C4-2B (cell line): ENCODE data around the gene IL6ST.

Experiments
- H3K27ac ChIP-seq: fragments of 450-650 bp; 2 replicates; pipeline ENCODE4 v1.5.1; 2017
- CTCF ChIP-seq: fragments of 450-650 bp; conservative IDR thresholded peaks from 2 replicates; pipeline ENCODE4 v1.5.1; 2017; ENCODE audit warnings: mild to moderate bottlenecking
- ZFX ChIP-seq: fragments of 450-650 bp; IDR thresholded peaks from 2 replicates; pipeline ENCODE4 v1.6.1; 2017

Gene IL6ST

GRCh38 chr5:55921617-55922016 is 73.1 kb downstream of the IL6ST start:
- no peak overlapping the region for H3K27ac ChIP-seq

DNA sequence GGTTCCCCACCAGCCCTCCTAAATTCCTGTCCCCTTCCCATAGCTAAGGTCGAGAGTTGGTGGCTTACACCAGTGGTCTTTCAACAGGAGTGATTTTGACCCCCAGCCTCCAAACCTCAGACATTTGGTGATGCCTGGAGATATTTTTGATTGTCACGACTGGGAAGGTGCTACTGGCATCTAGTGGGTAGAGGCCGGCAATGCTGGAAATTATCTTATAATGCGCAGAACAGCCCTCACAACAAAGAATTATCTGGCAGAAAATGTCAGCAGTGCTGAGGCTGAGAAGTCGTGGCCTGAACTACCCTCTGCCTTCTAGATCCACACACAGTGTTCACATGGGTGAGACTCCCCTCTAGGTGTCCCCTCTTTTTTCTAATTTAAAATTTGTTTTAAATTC is 74.0 kb downstream of the IL6ST start:
- H3K27ac ChIP-seq, result no peak overlapping the region
- TF ChIP-seq ZFX (no peak), CTCF (no peak; the same call in 1 of the 2 replicates)

More at GRCh38 chr5:55921617-55922016, 73.1 kb downstream of the IL6ST start:
- TF ChIP-seq CTCF (no peak), ZFX (no peak)

GRCh38 chr5:55919625-55920024 is 75.1 kb downstream of the IL6ST start:
- no peak overlapping the region for H3K27ac ChIP-seq
- TF ChIP-seq ZFX (no peak), CTCF (no peak)

GRCh38 chr5:55918087-55919035 is 76.4 kb downstream of the IL6ST start:
- no peak overlapping the region for H3K27ac ChIP-seq
- TF ChIP-seq CTCF, result no peak
- TF ChIP-seq ZFX, result no peak

GRCh38 chr5:55917402-55918086 is 77.2 kb downstream of the IL6ST start:
- H3K27ac ChIP-seq, result no peak overlapping the region
- TF ChIP-seq CTCF (no peak), ZFX (no peak)

DNA sequence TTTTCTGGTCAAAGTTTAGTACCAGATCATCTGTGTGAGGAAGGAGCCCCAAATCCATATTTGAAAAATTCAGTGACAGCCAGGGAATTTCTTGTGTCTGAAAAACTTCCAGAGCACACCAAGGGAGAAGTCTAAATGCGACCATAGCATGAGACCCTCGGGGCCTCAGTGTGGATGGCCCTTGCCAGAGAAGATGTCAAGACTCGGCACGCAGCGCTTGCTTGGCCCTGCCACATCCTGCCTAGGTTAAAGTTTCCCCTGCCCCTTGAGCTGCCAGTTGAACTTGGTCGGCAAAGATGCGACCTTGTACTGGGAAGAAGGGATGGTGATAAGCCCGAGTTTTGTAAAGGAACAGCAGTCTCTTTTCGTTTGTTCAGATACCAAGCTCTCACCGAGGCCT is 77.8 kb downstream of the IL6ST start:
- TF ChIP-seq CTCF (no peak), ZFX (no peak)
- H3K27ac ChIP-seq, result no peak overlapping the region

DNA sequence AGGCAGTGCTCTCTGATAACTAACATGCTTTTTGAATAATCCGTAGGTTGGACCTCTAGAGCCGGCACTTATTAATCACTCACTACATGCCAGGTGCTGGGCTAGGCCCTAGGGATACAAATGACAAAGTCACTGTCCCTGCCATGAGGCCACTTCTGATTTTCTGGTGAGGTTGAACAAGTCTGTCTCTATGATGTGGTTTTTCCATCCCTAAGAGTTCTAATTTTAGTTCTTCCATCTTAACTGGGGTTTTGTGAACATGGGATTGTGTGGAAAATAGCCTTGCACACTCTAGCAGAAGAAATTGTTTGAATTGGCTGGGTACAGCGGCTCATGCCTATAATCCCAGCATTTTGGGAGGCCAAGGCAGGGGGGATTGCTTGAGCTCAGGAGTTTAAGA is 79.0 kb downstream of the IL6ST start:
- H3K27ac ChIP-seq, result no peak overlapping the region
- TF ChIP-seq CTCF, result no peak
- no peak for TF ChIP-seq ZFX
